Measurements from ENCODE around the gene SYNE3.

Gene SYNE3

DNA sequence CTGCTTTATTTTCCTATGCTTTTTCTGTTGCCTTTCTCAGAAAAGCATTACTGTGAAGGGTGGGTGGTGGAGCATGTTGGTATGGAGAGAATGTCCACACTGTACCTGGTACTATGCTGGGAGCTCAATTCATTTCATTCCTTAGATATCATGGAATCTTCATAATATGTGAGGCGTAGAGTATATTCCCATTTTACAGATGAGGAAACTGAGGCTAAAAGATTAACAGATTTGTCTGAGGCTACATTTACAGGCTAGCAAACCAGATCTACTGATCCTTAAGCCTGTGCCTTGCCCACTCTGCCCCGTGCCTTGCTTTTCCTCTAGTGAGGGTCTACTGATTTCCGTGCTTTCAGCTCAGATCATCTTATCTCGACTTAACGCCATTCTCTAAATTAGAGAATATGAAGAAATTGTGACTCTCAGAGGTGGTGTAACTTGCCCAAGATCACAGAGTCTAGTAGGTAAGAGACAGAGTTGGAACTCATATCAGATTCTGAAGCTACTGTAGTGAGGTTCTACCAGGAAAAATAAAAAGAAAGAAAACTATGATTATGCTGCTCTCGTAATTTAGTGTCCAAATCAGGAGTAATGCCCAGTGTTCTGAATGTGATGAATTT lies 23.9 kb upstream of the SYNE3 start:
- no peak for DNase-seq (ENCODE audit: low read depth)

DNA sequence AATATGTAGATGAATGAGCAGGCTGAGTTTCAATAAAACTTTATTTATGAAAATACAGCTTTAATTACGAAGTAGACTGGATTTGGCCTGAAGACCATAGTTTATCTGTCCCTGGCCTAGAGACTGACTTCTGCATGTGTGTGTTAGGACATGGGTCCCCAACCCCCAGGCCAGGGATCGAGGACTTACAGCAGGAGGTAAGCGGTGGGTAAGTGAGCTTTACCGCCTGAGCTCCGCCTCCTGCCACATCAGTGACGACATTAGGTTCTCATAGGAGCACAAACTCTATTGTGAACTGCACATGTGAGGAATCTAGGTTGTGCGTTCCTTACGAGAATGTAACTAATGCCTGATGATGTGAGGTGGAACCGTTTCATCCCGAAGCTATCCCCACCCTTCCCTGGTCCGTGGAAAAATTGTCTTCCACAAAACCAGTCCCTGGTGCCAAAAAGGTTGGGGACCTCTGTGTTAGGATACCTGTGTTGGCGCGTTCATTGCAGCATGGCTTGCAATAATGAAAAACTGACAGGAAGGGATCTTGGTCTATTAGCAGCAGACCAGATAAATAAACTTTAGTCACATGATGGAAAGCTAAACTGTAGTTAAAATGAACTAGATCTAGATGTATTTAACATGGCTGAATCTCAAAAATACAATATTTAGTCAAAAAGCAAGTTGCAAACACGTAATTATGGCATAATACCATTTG lies 22.5 kb upstream of the SYNE3 start:
- no peak for DNase-seq (ENCODE audit: low read depth)

DNA sequence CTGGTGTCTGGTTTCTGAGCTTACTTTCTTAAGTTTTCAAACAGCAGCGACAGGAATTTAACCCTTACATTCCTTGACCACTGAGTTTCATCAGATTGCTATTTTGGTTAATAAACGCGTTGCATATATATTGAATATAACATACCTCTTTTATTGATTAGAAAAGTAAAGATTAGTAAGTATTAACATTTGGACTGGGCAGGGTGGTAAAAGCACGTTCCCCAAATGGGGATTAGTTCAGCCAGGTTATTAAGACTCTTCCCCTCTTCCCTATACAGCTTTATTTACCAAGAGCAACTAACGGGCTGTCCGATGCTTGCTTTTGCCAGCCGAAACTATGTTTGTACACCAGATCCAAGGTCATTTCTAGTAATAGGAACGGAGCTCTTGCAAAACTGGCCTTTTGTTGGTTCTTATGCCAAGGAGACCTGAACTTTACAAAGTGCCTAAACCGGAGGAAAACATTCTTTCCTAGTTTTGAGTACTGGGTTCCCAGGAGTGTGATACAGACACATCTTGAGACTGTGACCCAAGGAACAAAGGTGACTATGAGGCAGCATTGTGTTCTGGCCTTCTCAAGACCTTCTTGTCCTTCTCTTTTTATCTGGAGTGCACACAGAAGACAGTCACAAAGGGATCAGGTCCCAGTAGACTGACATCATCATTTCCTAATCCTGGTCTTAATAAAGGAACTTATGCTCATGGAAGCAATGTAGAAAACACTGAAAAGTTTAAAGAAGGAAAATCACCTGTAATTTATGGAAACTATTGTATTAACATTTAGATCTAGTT lies 21.0 kb upstream of the SYNE3 start:
- no peak for DNase-seq (ENCODE audit: low read depth)

- no peak for DNase-seq (ENCODE audit: low read depth)
Measured at GRCh38 chr14:95536671-95537070, 20.2 kb upstream of the SYNE3 start.

GRCh38 chr14:95536036-95536593 lies 19.7 kb upstream of the SYNE3 start:
- no peak for DNase-seq (ENCODE audit: low read depth)

- no peak for DNase-seq (ENCODE audit: low read depth)
Measured at GRCh38 chr14:95535226-95536021, 19.0 kb upstream of the SYNE3 start.

- DNase-seq (ENCODE audit: low read depth), result peak; percentile 99
Measured at GRCh38 chr14:95534299-95535225, 18.1 kb upstream of the SYNE3 start, which contains the start of gene GLRX5. TSS of gene GLRX5 (plus strand) at chr14:95535050. CDS start at chr14:95535090, 40 bp downstream.

GRCh38 chr14:95533822-95534221 lies 17.4 kb upstream of the SYNE3 start:
- no peak for DNase-seq (ENCODE audit: low read depth)

DNA sequence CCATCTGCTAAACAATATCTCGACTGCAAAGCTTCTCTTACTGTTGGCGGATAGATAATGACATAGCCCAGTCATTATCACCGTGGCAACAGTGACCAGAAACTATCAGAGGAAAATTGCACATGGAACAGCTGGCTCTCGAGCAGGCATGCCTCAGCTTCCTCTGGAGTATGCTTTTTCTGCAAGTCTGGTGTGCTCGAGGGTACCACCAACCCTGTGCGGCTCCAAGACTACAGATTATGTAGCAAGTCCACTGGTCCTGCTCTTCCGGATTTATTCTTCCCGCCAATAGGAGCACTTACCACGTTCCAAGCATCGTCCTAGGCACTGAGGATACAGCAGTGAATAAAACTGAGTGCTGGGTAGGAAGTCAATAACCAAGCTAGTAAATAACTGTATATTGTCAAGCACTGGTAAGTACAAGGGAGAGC lies 17.0 kb upstream of the SYNE3 start:
- DNase-seq (ENCODE audit: low read depth), result no peak

- DNase-seq (ENCODE audit: low read depth), result no peak
Measured at GRCh38 chr14:95531969-95532368, 15.5 kb upstream of the SYNE3 start.

DNA sequence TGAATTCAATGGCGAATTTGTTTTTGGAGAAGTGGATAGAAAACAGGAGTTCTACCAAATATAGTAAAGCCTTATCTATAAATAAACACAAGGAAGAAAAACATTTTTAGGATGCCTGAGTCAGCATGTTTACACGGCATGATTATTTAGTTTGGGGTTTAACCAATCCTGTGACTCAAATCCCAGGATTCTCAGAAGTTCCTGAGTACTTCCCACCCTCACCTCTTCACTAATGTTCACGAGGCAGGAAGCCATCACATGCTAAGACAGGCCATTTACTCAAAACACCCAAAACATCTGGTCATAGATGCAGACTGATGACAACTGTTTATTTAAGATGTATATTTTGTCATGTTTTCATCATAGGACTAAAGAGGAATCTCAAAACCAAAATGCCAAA lies 15.0 kb upstream of the SYNE3 start:
- DNase-seq (ENCODE audit: low read depth), result no peak

DNA sequence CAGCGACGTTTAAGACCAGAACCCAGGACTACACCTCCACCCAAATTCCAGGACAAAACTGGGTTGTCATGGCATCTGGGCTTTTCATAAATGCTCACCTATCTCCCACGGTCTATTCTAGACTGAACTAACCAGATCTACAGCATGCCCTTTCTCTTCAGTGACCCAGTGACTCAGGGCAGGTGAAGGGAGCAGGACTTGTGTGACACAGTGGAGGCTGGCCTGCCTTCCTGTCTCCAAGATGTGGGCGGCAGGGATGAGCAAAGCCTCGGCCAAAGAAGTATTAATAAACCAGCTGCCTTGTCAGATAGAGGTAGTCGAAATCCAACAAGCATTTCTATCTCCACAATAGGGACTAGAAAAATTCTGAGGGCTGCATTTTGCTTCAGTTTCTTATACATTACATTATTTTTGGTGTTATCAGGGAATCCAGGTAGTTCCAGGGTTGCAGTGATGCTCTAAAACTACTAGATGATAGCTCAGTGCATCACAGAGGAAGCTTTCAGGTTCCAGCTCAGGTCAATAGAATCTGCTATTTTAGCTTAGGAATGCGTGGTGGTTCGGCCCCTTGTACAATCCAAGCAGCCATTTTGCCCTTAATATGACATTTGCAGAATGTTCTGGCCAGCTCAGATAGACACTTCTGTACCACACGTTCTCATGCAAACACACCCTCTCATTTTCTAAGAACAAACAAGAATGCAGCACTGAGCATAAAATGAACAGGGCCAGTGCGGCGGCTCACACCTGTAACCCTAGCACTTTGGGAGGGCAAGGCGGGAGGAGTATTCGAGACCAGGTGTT lies 14.2 kb upstream of the SYNE3 start:
- DNase-seq (ENCODE audit: low read depth), result no peak

DNA sequence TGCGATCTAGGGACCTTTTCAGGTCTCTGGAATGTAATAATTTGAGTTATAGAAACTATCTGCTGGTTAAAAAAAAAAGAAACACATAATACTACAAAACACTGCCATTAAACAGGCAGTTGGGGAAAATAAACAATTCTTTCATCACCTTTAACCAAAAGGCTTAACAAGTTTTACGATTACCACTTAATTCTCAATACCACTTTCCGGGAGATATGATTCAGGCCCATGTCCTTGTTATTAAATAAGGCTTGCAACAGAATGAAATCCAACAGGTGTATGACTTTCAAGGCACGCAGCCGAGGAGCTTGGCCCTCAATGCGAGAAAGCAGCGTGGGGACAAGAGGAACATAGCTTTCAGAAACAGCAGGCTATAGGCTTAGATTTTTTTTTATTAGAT lies 12.8 kb upstream of the SYNE3 start:
- no peak for DNase-seq (ENCODE audit: low read depth)

DNA sequence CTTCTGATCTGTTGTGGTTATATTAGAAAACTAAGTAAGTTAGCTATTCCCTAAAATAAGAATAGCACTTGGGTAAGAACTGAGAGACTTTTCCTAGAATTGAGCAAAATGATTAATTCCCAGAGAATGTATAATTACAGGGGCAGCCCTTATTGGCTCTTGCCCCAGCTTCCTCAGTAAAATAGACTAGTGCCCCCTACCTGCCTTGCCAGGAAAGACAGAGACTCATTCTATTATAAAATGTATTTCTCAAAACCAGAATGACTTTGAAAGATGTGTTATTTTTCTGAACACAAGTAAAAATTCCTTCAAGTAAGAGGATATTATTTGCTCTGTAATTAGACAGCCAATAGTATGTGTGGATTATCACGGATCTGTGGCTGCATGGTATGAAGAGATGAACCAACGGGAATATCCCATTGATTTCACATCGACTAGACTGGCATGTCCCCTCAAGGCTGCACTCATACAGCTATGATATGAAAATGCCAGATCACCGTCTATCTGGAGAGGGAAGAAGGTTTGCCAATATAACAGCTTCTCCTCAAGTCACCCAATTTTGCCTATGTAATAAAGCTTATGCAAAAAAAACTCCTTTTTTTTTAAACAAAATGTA lies 11.0 kb upstream of the SYNE3 start:
- no peak for DNase-seq (ENCODE audit: low read depth)

DNA sequence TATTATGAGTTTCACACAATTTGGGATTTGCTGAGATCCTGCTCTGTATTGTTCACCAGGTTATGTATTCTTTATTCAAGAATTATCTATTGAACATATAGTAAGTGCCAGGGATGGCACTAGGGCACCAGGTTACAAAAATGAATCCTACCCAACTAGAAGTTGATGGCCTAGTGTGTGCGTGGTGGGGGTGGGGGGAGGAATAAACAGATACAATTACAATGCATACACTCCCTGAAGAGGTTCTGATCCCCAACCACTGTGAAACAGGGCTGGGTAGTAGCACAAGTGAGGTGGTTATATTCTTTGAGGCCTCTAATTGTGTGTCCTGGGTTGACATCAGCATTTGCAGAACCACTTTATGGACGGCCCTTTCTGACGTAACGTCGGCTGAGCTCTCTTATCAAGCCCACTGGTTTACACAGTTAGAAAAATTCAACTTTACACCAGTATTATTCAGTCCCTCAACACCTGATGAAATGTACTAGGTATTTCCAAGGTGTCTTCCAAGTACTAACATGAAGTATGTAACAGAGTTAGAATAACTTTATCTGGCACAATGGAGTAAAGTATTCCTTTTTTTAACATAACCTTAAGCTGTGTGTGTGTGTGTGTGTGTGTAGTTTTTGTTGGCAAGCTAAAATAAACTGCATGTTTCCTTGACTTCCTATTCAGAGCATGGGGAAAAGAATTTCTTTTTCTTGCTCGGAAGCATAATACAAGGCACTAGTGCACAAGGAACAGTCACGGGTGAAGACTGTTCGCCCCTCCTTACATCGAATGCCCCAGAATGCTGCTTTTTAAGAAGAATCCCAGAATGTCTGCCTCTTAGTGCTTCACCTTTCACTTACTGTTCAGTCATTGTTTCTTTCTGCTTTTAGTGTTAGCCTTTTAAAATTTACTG lies 10.3 kb upstream of the SYNE3 start:
- no peak for DNase-seq (ENCODE audit: low read depth)

DNA sequence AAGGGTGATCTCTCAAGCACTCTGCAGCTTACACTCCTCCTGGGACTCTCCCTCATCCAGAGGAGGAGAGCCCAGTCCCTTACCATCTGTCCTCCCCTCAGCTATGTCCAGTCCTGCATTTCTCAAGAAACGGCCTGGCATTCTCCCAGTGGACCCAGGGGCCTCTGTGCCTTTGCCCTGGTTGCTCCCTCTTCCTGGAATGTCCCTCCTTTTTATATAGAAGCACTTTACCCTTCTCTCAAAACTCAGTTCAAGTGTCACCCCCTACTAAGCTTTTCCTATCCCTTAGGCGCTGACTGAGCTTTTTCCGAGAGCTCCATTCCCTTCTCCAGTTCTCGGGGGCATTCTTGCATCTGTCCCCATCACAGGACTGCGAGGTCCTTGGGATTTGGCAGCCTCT lies 9.5 kb upstream of the SYNE3 start:
- no peak for DNase-seq (ENCODE audit: low read depth)

DNA sequence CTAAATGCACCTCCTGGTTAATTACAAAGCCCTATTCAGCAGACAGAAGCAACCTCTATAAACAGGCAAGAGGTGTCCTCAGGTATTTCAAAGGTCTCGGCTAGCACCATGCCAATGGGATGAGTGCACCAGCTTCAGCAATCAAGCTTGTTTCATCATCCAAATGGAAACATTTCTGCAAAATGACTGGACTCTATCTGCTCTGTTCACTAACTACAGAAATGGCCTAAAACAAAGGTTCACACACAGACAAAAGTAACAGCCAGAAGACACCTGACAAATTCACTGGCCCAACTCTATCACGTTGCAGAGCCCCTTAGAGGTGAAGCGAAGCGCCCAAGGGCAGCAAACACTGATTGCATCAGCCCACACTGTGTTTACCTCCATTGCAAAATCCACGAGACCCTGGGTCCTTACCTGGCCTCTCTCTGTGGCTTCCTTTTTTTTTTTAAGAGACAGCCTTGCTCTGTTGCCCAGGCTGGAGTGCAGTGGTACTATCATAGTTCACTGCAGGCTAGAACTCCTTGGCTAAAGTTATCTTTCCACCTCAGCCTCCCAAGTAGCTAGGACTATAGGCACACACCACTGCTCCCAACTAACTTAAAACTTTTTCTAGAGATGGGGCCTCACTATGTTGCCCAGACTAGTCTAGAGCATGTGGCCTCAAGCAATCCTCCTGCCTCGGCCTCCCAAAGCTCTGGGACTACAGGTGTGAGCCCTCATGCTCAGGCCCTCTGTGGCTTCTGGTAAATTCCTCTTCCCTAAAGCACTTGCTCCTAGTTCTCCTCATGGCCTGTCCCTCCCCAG lies 8.5 kb upstream of the SYNE3 start:
- DNase-seq (ENCODE audit: low read depth), result no peak

All from HS-27A (cell line).